Naive B cell (primary cell): ENCODE data around the gene CMSS1. TPM values are rescaled to one million over a fixed set of nuclear protein-coding genes. Genes with fewer than 3 reads are reported as not detected.

Source experiments
- ATAC-seq, 2 donors: fragments of 150-1000 bp; cut with Tn5 transposase; 2 replicates each; pipeline ENCODE4 v1.10.0; 2021; ENCODE audit warnings: low read depth in 2 of 2, mild to moderate bottlenecking in 2 of 2, moderate library complexity in 2 of 2
- DNase-seq: peaks from one replicate; pipeline ENCODE4 v3.0.0; 2022
- H3K27ac Mint-ChIP-seq, 6 donors: one replicate each; pipeline ENCODE4 v1.8.0; 2020 to 2022; ENCODE audit warnings: mild to moderate bottlenecking in 6 of 6, mixed read lengths in 6 of 6, moderate library complexity in 5 of 6, inconsistent platforms in 2 of 6
- H3K27me3 Mint-ChIP-seq, 3 donors: one replicate each; pipeline ENCODE4 v1.8.0; 2021 to 2022; ENCODE audit warnings: mixed read lengths in 3 of 3, mild to moderate bottlenecking in 1 of 3
- H3K36me3 Mint-ChIP-seq, 2 donors: one replicate each; pipeline ENCODE4 v1.8.0; 2020 to 2022; ENCODE audit warnings: mixed read lengths in 2 of 2, inconsistent platforms in 1 of 2, mild to moderate bottlenecking in 1 of 2
- H3K4me1 Mint-ChIP-seq, 3 donors: one replicate each; pipeline ENCODE4 v1.8.0; 2020 to 2022; ENCODE audit warnings: mixed read lengths in 3 of 3, inconsistent platforms in 1 of 3, mild to moderate bottlenecking in 1 of 3, moderate library complexity in 1 of 3
- H3K4me3 Mint-ChIP-seq, 8 donors: one replicate each; pipeline ENCODE4 v1.8.0; 2020 to 2022; ENCODE audit warnings: mild to moderate bottlenecking in 8 of 8, mixed read lengths in 8 of 8, moderate library complexity in 8 of 8, inconsistent platforms in 2 of 8
- H3K9me3 Mint-ChIP-seq, 7 donors: one replicate each; pipeline ENCODE4 v1.8.0; 2020 to 2022; ENCODE audit warnings: mixed read lengths in 7 of 7, mild to moderate bottlenecking in 5 of 7, inconsistent platforms in 2 of 7, moderate library complexity in 1 of 7
- polyA plus RNA-seq, 6 donors: library from polyadenylated mRNA; unstranded; fragments of 300-500 nt; fragmentation: Illumina TruSeq; gene quantifications; one replicate each; pipeline ENCODE4 v1.2.3, GENCODE V29; 2021; ENCODE audit warnings: low read depth in 6 of 6

The CMSS1 gene
- polyA plus RNA-seq, 6 donors from 2014 or later: 18.6 to 80.3 (median 26.7) TPM

DNA sequence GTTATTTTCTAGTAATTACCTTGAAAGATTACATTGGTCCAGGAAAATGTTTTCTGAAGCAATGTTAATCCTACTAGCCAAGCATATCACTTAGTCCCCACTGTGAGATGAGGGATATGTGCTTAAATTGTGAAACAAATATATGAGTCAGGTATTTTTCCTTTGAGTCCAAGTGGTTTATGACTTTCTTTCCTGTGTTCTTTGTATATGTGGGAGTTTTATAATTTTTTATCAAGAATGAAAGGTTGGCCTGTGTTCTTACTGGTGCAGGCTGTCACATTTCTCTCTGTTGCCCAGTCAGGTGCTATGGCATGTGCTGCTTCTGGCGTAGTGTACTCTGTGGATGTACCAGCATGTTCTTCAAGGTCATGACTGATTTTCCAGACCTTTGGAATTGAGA lies 147.4 kb downstream of the CMSS1 start:
- no peaks in the 10 kb centered on the region for H3K9me3 Mint-ChIP-seq
- H3K36me3 Mint-ChIP-seq: peaks cover 5 to 15% of the 10 kb centered on the region in 2 donors
- peaks cover 4 to 12% (median 7%) of the 10 kb centered on the region in 3 donors for H3K4me1 Mint-ChIP-seq
- DNase-seq (no peak), ATAC-seq (no peak)
- H3K27me3 Mint-ChIP-seq: no peaks in the 10 kb centered on the region
- H3K4me3 Mint-ChIP-seq: no peak overlapping the region
- H3K27ac Mint-ChIP-seq: no peak overlapping the region

DNA sequence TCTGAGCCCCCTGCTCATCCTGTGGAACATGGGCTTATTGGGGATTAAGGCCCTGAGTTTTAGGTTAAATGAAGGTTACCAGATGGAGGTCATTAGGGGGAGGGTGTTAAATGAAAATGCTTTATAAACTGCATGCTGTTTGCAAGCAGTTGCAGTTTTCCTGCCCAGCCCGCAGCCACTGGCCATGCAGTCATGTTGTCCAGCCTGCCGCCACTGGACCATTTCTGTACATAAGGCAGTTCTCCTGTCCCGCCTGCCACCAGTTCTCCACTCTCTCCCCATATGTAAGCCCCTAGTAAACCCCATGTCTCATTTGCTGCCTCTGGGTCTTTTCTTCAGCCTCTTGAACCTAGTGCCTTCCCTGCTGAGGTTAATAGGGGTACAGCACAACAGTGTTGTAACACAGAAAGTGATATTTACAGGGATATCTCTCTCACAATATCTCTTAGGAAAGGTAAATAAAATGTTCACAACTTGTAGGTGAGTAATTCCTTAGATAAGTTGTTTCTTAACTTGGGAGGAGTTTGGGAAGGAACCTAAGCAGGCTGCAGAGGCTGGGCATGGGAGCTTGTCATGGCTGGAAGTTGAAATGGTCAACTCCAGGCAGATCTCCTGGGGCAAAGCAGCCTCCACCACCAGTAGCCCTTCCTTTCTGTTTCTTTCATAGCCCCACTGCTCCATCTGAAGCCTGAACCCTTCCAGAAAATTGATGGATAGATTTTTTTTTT lies 148.2 kb downstream of the CMSS1 start:
- Mint-ChIP-seq H3K36me3 (peaks cover 5 to 15% of the 10 kb centered on the region in 2 donors), H3K9me3 (no peaks in the 10 kb centered on the region), H3K27me3 (no peaks in the 10 kb centered on the region), H3K4me3 (no peak overlapping the region), H3K27ac (no peak overlapping the region), H3K4me1 (peaks cover 0 to 18% (median 14%) of the 10 kb centered on the region in 3 donors)
- no peak for DNase-seq
- ATAC-seq: no peak

DNA sequence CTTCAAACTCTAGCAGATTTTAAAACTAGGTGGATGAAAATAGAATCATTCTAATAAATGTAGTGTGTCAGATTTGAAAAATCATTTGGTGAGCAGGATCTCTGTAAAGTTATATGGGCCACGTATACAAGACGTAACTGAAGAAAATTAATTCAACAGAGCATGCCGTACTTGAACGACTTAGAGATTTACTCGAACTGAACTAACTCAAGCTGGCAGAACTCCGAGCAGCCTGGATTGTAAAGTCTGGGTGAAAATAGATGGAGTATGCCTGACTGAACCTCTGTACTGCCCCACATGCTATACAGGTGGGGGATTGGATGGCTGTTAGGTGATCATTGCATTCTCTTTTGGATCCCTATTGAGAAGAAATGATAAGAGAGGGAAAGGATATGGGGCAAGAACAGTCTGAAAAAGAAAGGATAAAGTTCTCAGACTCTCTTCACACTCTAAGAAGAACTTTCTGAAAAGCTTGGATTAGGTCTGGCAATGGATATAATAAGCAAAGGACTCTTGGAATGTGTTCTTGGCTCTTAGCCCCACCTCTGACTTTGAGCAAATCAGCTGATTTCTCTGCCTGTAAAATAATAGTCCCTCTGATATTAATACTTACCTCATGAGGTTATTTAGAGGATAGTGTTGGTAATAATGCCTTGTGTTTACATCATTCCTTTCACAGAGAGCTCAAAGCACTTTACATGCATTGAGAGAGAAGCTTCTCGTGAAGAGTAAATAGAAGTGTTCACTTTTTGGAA lies 149.2 kb downstream of the CMSS1 start:
- peaks cover 0 to 18% (median 15%) of the 10 kb centered on the region in 3 donors for H3K4me1 Mint-ChIP-seq
- H3K27ac Mint-ChIP-seq: no peak overlapping the region
- DNase-seq (no peak), ATAC-seq (no peak)
- H3K27me3 Mint-ChIP-seq: no peaks in the 10 kb centered on the region
- no peak overlapping the region for H3K4me3 Mint-ChIP-seq
- H3K9me3 Mint-ChIP-seq: no peaks in the 10 kb centered on the region
- peaks cover 5 to 12% of the 10 kb centered on the region in 2 donors for H3K36me3 Mint-ChIP-seq

- peaks cover 0 to 15% (median 14%) of the 10 kb centered on the region in 3 donors for H3K4me1 Mint-ChIP-seq
- H3K27ac Mint-ChIP-seq: peak overlapping the region in 1 of 6 donors; percentile 3
- no peaks in the 10 kb centered on the region for H3K9me3 Mint-ChIP-seq
- no peaks in the 10 kb centered on the region for H3K27me3 Mint-ChIP-seq
- H3K4me3 Mint-ChIP-seq: no peak overlapping the region
- ATAC-seq (no peak), DNase-seq (no peak)
- H3K36me3 Mint-ChIP-seq: peaks cover 5 to 8% of the 10 kb centered on the region in 2 donors
Observed at GRCh38 chr3:99967796-99968195, 150.1 kb downstream of the CMSS1 start.

GRCh38 chr3:99969136-99969535 lies 151.5 kb downstream of the CMSS1 start:
- Mint-ChIP-seq H3K27me3 (no peaks in the 10 kb centered on the region), H3K9me3 (no peaks in the 10 kb centered on the region)

GRCh38 chr3:99970198-99970597 lies 152.5 kb downstream of the CMSS1 start:
- no peaks in the 10 kb centered on the region for H3K27me3 Mint-ChIP-seq
- peaks cover 0 to 9% (median 8%) of the 10 kb centered on the region in 3 donors for H3K4me1 Mint-ChIP-seq
- no peaks in the 10 kb centered on the region for H3K36me3 Mint-ChIP-seq
- no peak overlapping the region for H3K4me3 Mint-ChIP-seq
- DNase-seq (no peak), ATAC-seq (no peak)
- no peaks in the 10 kb centered on the region for H3K9me3 Mint-ChIP-seq
- H3K27ac Mint-ChIP-seq: no peak overlapping the region

More at GRCh38 chr3:99969136-99969535, 151.5 kb downstream of the CMSS1 start:
- Mint-ChIP-seq H3K4me3 (no peak overlapping the region), H3K36me3 (no peaks in the 10 kb centered on the region), H3K27ac (peak overlapping the region in 1 of 6 donors; percentile 34), H3K4me1 (peaks cover 0 to 9% (median 8%) of the 10 kb centered on the region in 3 donors)
- DNase-seq: no peak
- ATAC-seq: no peak

DNA sequence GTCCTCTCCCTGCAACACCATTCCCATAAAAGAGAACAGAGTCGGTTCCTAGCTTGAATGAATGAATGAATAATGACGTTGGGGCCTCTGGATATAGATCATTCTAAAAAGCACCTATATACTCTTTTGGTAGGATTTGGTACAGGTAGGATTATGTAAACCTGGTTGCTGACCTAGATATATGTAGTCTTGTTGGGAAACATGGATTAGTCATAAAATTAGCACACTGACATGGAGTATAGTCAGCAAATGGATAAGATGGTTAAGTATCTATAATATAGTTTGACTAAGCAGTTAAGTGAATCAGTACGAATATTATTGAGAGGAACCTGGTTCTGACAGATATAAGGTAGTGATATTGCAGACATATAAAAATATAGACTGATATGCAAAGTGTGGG lies 154.1 kb downstream of the CMSS1 start:
- Mint-ChIP-seq H3K9me3 (no peaks in the 10 kb centered on the region), H3K27ac (no peak overlapping the region), H3K36me3 (peaks cover 0 to under 1% of the 10 kb centered on the region in 2 donors), H3K4me3 (no peak overlapping the region), H3K27me3 (no peaks in the 10 kb centered on the region), H3K4me1 (peaks cover 0 to 9% (median 9%) of the 10 kb centered on the region in 3 donors)
- DNase-seq: no peak
- ATAC-seq: no peak

- DNase-seq: no peak
- H3K27ac Mint-ChIP-seq: no peak overlapping the region
- peaks cover 0 to 14% (median 13%) of the 10 kb centered on the region in 3 donors for H3K4me1 Mint-ChIP-seq
- H3K27me3 Mint-ChIP-seq: no peaks in the 10 kb centered on the region
- ATAC-seq: no peak
- no peaks in the 10 kb centered on the region for H3K9me3 Mint-ChIP-seq
- no peak overlapping the region for H3K4me3 Mint-ChIP-seq
- H3K36me3 Mint-ChIP-seq: peaks cover 0 to 7% of the 10 kb centered on the region in 2 donors
Observed at GRCh38 chr3:99972380-99973104, 154.9 kb downstream of the CMSS1 start.

GRCh38 chr3:99974989-99975388 lies 157.3 kb downstream of the CMSS1 start:
- Mint-ChIP-seq H3K27ac (no peak overlapping the region), H3K4me3 (no peak overlapping the region), H3K27me3 (no peaks in the 10 kb centered on the region), H3K4me1 (peaks cover 4 to 22% (median 10%) of the 10 kb centered on the region in 3 donors), H3K9me3 (peaks cover 0 to 1% (median 0%) of the 10 kb centered on the region in 7 donors), H3K36me3 (peaks cover 0 to 7% of the 10 kb centered on the region in 2 donors)
- DNase-seq (no peak), ATAC-seq (no peak)

- Mint-ChIP-seq H3K27ac (peak overlapping the region in 2 of 6 donors; percentile 17 to 49), H3K9me3 (peaks cover 0 to 1% (median 0%) of the 10 kb centered on the region in 7 donors), H3K4me3 (no peak overlapping the region), H3K36me3 (peaks cover 0 to 7% of the 10 kb centered on the region in 2 donors), H3K27me3 (no peaks in the 10 kb centered on the region), H3K4me1 (peaks cover 4 to 19% (median 9%) of the 10 kb centered on the region in 3 donors)
- DNase-seq (no peak), ATAC-seq (no peak)
Observed at GRCh38 chr3:99976584-99976983, 158.9 kb downstream of the CMSS1 start.

- Mint-ChIP-seq H3K9me3 (peaks cover 0 to 1% (median 0%) of the 10 kb centered on the region in 7 donors), H3K27ac (peak overlapping the region in 3 of 6 donors; percentile 27 to 96 (median 91))
Observed at GRCh38 chr3:99978221-99978620, 160.6 kb downstream of the CMSS1 start.

GRCh38 chr3:99980606-99981005 lies 162.9 kb downstream of the CMSS1 start:
- Mint-ChIP-seq H3K9me3 (peaks cover 0 to 1% (median 0%) of the 10 kb centered on the region in 7 donors), H3K27me3 (no peaks in the 10 kb centered on the region), H3K36me3 (peaks cover 0 to 7% of the 10 kb centered on the region in 2 donors), H3K4me1 (peaks cover 7 to 25% (median 18%) of the 10 kb centered on the region in 3 donors), H3K4me3 (no peak overlapping the region), H3K27ac (peak overlapping the region in 1 of 6 donors; percentile 23)
- no peak for ATAC-seq
- DNase-seq: no peak

More at GRCh38 chr3:99978221-99978620, 160.6 kb downstream of the CMSS1 start:
- no peak for DNase-seq
- Mint-ChIP-seq H3K27me3 (no peaks in the 10 kb centered on the region), H3K36me3 (peaks cover 0 to 7% of the 10 kb centered on the region in 2 donors), H3K4me3 (no peak overlapping the region), H3K4me1 (peaks cover 4 to 19% (median 18%) of the 10 kb centered on the region in 3 donors)
- no peak for ATAC-seq

GRCh38 chr3:99981138-99981537 lies 163.5 kb downstream of the CMSS1 start:
- Mint-ChIP-seq H3K4me1 (peaks cover 7 to 26% (median 18%) of the 10 kb centered on the region in 3 donors), H3K36me3 (peaks cover 0 to 7% of the 10 kb centered on the region in 2 donors), H3K27ac (peak overlapping the region in 2 of 6 donors; percentile 12 to 92), H3K4me3 (no peak overlapping the region), H3K9me3 (peaks cover 0 to 1% (median 0%) of the 10 kb centered on the region in 7 donors), H3K27me3 (no peaks in the 10 kb centered on the region)
- no peak for ATAC-seq
- DNase-seq: no peak
